GM18502 (cell line): Measurements from ENCODE around the gene ITIH3.

ENCODE experiments used
- ATAC-seq: cut with Tn5 transposase; IDR thresholded peaks from one replicate; pipeline ENCODE4 v1.9.1; 2021; ENCODE audit warnings: mild to moderate bottlenecking; ENCODE audit not compliant: unreplicated experiment, poor library complexity

Gene ITIH3

DNA sequence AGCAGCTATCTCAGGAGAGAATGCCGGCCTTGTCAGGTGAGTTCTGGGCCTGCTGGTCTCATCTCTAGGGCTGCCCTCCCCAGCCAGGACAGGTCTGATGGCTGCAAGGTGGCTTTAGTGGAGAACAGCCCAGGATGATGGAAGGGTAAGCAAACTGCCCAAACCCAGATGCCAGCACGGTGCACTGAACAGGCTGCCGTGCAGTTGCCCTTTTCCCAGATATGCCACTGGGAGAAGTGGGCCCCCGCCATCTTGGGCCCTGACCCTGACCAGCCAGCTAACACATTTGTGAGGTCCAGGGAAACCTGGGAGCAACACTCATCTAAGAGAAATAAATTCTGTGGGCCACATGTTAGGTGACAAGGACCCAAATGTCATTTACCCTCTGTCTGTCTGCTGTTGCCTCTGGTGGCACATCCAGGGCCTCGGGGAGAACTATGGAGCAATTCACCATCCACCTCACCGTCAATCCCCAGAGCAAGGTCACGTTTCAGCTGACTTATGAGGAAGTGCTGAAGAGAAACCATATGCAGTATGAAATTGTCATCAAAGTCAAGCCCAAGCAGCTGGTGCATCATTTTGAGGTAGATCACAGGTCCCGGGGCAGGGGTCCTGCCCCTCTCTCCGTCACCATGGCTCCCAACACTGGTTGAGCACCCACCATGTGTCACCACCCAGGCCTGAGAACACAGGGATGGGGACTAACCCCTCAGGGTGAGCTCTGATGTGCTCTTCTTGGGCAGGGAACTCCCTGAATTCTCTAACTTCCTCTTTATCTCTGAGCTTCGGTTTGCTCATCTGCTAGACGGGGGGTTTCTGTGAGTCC lies 15.4 kb upstream of the ITIH3 start:
- ATAC-seq = peak; percentile 77

DNA sequence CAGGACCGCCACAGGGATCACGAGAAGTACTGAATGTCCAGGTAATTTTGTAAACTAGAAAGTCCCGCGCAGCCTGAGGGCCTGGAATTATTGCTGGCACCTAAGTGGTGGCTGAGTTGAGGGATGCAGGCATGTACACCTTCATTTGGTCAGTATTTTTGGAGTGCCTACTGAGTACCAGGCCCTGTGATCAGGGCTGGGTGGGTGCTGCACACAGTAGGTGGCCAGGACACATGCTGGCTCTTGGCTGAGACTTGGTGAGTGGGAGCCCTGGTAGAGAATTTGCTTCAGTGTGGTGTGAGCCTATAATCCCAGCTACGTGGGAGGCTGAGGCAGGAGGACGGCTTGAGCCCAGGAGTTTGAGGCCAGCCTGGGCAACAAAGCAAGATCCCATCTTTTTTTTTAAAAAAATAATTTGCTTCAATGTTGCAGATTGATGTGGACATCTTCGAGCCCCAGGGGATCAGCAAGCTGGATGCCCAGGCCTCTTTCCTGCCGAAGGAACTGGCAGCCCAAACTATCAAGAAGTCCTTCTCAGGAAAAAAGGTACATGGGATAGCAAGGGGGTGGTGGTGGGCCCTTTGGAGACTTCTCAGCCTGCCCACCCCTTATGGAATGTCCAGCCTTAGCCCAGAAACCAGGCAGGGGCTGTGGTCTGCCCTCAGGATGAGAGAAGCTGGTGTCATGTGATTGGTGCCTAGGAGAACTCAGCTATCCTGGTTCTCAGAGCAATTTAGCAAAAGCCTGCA lies 14.6 kb upstream of the ITIH3 start:
- no peak for ATAC-seq

DNA sequence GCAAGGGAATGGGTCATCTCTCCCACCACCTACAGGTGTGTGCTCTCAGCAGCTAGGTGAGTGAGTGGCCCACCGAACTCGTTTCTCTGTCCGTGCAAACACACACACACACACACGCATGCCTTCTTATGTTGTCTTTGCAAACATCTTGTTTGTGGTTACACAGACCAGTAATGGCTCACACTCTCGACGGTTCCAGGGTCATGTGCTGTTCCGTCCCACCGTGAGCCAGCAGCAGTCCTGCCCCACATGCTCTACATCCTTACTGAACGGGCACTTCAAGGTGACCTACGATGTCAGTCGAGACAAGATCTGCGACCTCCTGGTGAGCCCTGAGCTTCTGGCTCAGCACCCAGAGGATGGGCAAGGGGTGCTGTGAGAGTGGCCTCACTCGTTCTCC lies 12.9 kb upstream of the ITIH3 start:
- no peak for ATAC-seq

DNA sequence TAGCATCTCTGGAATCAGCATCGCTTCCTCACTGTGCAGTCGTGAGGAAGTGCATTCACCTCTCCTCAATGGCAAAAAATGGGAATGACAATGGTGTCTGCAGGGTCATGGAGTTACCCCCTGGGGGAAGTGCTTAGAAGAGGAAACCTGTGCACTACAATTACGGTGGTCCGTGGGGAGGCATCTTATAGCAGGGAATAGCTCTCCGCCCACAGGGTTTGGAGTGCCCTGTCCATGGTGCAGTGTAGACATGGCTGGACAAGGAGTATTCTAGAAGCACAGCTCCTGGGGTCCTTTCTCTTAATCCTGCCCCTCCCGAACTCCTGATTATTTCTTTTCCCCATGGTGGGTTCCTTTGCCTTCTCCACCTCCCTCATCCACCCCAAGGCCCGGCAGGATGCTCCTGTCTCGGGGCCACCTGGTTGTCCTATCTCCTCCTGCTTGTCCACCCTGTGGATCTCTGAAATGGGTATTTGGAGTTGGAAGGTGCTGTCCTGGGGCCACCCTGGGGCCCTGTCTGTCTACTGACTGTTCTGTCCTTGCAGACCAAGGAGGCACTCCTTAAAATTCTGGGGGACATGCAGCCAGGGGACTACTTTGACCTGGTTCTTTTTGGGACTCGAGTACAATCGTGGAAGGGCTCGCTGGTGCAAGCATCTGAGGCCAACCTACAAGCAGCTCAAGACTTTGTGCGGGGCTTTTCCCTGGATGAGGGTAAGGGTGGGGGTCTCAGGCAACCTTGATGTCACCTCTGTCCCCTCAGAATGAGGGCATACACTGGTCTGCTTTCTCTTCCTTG lies 12.0 kb upstream of the ITIH3 start:
- no peak for ATAC-seq

DNA sequence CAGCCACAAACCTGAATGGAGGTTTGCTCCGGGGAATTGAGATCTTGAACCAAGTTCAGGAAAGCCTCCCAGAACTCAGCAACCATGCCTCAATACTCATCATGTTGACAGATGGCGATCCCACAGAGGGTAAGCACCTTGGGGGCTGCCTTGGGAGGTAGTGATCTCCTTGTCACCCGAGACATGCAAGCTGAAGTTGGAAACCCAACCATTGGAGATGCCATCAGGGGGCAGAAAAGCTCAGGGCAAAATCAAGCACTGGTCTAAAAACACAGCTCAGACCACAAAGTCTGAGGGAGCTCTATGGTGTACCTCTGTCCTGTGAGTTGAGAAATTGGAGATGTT lies 11.4 kb upstream of the ITIH3 start:
- ATAC-seq = no peak

DNA sequence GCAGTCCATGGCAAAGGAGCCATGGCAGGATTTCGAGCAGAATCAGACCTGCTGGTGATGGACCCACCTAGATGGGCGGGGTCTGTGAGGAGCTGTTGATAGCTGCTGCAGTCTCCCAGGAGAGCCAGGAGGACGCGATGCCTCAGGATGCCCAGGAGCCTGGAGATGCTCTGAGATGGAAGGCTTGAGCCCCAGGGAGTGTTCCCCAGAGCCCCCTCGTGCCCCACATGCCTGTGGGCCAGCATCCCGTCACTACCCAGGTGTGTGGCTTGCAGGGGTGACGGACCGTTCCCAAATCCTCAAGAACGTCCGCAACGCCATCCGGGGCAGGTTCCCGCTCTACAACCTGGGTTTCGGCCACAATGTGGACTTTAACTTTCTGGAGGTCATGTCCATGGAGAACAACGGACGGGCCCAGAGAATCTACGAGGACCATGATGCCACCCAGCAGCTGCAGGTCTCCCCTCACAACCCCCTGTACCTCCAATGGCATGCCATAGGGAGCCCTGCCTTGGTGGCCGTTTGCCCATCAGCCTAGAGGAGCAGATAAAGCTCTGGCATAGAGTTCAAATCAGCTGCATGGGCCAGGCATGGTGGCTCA lies 10.5 kb upstream of the ITIH3 start:
- no peak for ATAC-seq

DNA sequence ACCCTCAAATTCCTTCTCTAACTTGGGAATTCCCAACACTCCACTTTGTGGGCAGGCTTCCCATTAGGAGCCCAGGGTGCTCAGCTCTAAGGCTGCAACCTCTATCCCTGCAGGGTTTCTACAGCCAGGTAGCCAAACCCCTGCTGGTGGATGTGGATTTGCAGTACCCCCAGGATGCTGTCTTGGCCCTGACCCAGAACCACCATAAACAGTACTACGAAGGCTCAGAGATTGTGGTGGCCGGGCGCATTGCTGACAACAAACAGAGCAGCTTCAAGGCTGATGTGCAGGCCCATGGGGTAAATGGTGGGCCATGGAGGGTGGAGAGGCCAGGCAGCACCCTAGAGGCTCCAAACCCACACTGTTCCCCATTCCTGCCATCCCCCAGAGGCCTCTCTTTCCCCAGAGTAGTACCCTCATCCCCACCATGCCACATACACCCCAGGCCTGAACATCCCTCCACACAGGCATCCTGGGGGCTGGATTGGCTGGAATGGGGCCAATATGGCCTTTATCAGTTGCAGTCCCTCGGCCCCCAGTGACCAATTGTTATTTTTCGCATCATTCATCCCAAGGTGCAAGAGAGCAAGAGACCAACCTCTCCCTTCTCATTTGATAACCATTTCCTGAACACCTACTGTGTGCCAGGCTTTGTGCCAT lies 9.5 kb upstream of the ITIH3 start:
- no peak for ATAC-seq

DNA sequence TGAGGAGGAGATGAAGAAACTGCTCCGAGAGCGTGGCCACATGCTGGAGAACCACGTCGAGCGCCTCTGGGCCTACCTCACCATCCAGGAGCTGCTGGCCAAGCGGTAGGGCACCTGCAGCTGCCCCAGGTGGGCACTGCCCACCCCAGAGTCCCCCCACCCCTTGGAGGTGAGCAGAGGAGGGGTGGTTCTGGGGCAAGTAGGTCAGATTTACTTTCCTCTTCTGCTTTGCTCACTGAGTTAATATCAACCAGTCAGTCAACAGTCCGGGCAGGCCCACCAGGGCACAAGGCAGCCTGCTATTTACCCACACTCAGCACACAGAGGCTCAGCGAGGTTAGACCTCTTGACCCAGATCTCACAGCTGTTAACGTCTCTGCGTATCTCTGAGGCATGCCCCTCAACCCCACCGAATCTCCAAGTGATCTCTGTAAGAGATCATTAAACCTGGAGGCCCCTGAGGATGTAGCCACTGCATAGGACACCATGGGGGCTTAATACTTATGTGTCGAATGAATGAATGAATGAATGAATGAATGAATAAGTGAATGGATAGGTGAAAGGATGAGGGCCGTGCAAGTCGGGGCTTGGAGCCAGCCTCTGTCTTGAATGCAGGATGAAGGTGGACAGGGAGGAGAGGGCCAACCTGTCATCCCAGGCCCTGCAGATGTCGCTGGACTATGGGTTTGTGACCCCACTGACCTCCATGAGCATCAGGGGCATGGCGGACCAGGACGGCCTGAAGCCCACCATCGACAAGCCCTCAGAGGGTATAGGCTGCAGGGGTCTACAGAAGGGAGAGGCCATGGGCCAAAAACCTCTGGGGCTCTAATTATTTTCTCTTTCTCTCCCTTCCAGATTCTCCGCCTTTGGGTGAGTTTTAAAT lies 8.0 kb upstream of the ITIH3 start:
- no peak for ATAC-seq

DNA sequence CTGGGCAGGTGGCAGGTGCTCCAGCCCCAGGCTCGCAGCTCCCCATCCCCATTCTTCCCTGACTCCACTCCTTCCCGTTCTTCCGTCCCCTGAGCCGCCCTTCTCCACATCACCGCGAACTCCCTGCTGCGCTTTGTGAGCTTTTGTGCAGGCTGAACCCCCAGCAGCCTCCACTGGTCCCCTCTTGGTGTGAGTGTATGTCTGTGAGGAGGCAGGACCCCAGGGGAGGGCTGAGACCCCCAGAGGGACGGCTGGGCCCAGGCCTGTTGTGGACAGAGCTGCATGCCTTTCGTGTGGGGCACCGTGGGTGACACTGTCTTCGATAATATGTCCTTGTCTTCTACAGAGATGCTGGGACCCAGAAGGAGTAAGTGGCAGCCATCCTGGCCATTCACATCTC lies 7.3 kb upstream of the ITIH3 start:
- no peak for ATAC-seq

DNA sequence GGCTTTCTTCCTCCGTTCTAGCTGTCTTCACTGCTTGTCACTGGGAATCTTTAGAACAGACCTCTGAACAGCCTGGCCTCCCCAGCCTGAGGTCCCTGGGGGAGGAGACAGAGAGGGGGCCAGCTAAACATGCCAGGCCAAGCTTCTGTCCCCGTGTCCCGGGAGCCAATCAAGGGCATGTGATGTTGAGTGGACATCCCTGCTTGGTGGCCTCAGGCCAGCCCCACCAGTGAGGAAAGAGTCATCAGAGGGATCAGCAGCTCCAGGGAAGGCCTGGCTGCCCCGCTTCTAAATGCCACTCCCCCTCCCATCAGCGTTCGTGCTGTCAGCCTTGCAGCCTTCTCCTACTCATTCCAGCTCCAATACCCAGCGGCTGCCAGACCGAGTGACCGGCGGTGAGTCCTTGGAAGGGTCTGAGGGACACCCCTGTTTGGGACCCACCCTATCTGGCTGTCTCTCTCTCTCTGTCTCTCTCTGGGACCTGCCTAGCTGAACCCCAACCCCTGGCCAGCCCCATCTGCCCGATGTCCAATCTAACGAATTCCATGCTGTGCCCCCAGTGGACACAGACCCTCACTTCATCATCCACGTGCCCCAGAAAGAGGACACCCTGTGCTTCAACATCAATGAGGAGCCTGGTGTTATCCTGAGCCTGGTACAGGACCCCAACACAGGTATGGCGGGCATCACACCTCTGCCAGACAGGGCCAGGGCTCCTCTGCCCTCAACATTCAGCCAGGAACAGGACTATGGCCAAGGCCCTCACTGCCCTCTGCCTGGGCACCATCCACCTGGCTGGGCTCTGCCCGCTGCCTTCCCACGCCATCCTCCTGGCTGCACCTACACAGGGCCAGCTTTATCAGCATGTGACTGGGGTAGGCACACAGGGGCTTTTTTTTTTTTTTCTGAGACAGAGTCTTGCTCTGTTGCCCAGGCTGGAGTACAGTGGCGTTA lies 6.6 kb upstream of the ITIH3 start:
- no peak for ATAC-seq

DNA sequence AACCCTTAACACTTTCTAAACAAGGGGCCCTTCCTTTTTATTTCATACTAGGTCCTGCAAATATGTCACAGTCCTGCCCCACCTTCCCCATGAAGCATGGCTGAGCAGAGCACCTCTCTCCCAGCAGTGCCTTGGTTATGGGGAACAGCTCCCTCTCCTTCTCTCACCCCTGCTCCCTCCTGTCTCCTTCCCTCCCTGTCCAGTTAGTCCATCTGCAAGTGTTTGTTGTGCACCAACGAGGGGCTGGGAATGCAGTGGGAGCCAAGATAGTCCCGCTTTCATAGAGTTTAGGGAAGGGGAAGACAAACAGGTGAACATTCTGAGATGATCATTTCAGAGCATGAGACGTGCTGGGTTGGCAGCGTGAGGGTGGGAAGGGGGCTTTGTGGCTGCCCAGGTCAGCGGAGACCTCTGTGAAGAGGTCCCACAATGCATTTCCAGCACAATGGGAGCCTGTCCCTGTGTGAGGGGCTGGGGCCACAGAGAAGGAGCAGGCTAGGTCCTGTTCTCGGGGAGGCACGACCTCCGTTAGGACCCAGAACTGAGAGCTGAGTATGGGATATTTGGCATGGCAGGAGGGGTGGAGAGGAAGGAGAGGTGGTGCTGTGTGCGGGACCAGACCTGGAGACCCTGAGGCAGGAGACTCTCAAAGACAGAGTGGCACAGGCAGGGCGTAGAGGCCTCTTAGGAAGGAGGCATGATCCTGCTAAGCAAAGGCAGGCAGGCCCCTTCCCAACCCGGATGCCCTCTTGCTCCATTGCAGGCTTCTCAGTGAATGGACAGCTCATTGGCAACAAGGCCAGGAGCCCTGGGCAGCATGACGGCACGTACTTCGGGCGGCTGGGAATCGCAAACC lies 5.5 kb upstream of the ITIH3 start:
- ATAC-seq = no peak

DNA sequence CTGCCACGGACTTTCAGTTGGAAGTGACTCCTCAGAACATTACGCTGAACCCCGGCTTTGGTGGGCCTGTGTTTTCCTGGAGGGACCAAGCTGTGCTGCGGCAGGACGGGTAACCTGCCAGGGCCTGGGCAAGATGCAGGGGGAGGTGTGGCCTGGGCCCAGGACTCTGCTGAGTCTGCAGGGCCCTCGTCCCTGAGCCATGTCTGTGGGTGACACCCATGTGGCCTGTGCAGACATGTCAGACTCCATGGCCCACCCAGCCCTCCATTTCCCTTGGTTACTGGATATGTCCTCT lies 4.9 kb upstream of the ITIH3 start:
- ATAC-seq = no peak

DNA sequence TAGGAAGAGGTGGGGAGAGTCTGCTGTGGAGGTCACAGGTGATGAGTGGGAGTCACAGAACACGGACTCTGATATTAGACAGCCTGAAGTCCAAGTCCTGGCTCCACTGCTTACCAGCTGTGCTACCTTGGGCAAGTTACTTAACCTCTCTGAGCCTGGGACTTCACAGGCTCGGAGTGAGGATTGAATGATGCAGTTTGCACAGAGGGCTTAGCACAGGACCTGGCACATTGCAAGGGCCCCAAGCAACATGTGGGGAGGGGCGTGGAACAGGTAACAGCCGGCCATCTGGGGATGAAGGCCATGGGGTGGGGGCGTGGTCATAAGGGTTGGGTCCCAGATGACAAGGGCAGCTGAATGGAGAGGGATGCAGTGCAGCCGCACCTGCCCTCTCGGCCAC lies 4.3 kb upstream of the ITIH3 start:
- no peak for ATAC-seq

DNA sequence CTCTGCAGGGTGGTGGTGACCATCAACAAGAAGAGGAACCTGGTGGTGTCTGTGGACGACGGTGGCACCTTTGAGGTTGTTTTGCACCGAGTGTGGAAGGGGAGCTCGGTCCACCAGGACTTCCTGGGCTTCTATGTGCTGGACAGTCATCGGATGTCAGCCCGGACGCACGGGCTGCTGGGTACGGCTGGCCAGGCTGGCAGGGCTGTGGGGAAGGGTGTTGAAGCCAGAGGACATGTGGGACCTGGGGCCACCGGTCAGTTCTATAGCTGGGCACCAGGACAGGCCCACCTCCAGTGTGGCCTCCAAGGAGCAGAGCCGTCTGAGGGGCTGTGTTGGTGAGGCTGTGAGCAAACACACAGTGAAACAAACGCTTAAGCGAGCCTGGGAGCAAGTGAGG lies 3.9 kb upstream of the ITIH3 start:
- no peak for ATAC-seq

DNA sequence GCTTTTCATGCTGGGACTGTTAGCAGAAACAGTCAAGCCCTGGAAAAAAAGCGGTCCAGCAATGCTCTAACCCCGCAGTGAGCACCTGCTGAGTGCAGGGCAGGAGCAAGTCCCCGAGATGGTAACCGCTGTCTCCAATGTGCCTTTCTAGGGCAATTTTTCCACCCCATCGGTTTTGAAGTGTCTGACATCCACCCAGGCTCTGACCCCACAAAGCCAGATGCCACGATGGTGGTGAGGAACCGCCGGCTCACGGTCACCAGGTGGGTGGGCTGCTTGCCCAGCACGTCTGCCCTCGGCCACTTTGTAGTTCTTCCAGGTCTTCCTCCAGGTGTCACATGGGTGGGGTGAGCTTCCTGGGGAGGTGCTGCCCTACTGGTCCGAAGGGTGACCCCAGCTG lies 3.2 kb upstream of the ITIH3 start:
- no peak for ATAC-seq

DNA sequence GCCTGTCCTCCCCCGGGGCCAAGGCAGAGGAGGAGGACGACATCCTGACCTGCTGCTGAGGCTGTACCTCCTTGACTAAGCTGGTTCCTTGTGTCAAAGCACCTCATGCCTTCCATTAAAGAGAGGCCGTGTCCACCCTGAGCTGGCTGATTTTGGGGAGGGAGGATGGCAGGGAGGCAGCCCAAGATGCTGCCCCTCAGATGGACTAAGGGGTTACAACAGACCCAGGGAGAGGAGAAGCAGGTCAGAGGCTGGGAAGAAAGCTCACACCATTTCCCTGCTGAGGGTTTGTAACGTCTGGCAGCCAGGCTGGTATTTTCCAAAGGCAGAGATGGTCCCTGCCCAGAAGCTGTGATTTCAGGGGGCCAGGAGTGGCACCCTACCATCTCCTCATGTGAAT lies 2.7 kb upstream of the ITIH3 start:
- ATAC-seq = no peak

DNA sequence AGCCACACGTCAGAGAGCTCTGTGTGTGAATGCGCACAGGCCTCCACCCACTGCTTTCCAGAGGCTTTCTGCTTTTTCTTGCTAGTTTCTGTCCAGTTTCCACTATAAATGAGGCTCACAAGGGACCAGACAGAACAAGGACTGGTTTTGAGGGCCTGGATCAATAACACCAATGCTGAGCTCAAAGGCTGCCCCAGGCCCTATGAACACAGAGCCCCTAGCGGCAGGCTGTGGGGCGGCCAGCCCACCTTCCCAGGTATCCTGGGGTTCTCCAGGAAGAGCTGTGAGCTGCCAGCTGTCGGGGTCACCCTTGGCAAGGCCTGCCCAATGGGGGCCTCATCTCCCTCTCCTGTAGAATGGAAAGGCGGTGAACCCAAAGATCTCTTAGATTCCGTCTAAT lies 2.2 kb upstream of the ITIH3 start:
- ATAC-seq = no peak
